Vagina (tissue), 2 donors: ENCODE results near the gene SPOP. TPM values are rescaled to one million over a fixed set of nuclear protein-coding genes. Genes with fewer than 3 reads are reported as not detected.

Experiments
- DNase-seq, 2 donors: peaks; one replicate each; pipeline ENCODE4 v3.0.0-alpha.2; 2017; ENCODE audit errors: extremely low spot score in 2 of 2
- H3K27ac ChIP-seq: fragments of 200-600 bp; sonication (generic); one replicate; pipeline ENCODE4 v1.5.1; 2019
- H3K27me3 ChIP-seq: fragments of 200-600 bp; sonication (generic); one replicate; pipeline ENCODE4 v1.5.1; 2019
- H3K36me3 ChIP-seq, 2 donors: fragments of 200-600 bp; sonication (generic); one replicate each; pipeline ENCODE4 v1.5.1; 2017 to 2019
- H3K4me1 ChIP-seq: fragments of 200-600 bp; sonication (generic); one replicate; pipeline ENCODE4 v1.5.1; 2019
- H3K4me3 ChIP-seq, 2 donors: fragments of 200-600 bp; sonication (generic); 1 replicate in 1 of 2; 2 replicates in 1 of 2; pipeline ENCODE4 v1.5.1; 2016 to 2019
- H3K9me3 ChIP-seq: fragments of 200-600 bp; sonication (generic); one replicate; pipeline ENCODE4 v1.5.1; 2019
- CTCF ChIP-seq, 3 experiments: fragments of 450-650 bp in 2 of 3; fragments of 200-600 bp in 1 of 3; sonication (generic) in 1 of 3; IDR thresholded peaks; one replicate each; pipeline ENCODE4 v1.5.1; 2017 to 2019; ENCODE audit warnings: antibody characterized with exemption in 3 of 3, mild to moderate bottlenecking in 2 of 3, moderate library complexity in 2 of 3
- POLR2A ChIP-seq, 2 donors: fragments of 450-650 bp; IDR thresholded peaks; one replicate each; pipeline ENCODE4 v1.6.1; 2017; ENCODE audit warnings: antibody characterized with exemption in 2 of 2, mild to moderate bottlenecking in 2 of 2, moderate library complexity in 2 of 2
- POLR2AphosphoS5 ChIP-seq, 2 donors: sonication (generic); formaldehyde crosslinking; IDR thresholded peaks; one replicate each; pipeline ENCODE4 v1.9.0; 2017; ENCODE audit warnings: antibody characterized with exemption in 2 of 2, mild to moderate bottlenecking in 2 of 2, low read depth in 1 of 2; ENCODE audit not compliant: insufficient read depth in 1 of 2
- intact Hi-C: fragments of 100-400 bp; cut with DNase I; formaldehyde crosslinking; loops from one replicate; pipeline ENCODE4 v1.15.1; 2023
- total RNA-seq: library from RNA; depleted of rRNA; stranded (reverse); fragments of >200 nt; gene quantifications from one replicate; pipeline ENCODE4 v1.2.3, GENCODE V29; 2016

The SPOP gene
- total RNA-seq, 1 donor from 2014 or later, result 87.2 TPM

- H3K9me3 ChIP-seq, result no peaks in the 10 kb centered on the region
- TF ChIP-seq CTCF (IDR thresholded peaks at IDR 0.05), result no peak
- TF ChIP-seq POLR2AphosphoS5 (IDR thresholded peaks at IDR 0.05; ENCODE audit: insufficient read depth in 1 of 2, low read depth in 1 of 2), result no peak
- no peak for TF ChIP-seq POLR2A (IDR thresholded peaks at IDR 0.05)
- peak overlapping the region; percentile 71 for H3K27ac ChIP-seq
- peaks cover 27% of the 10 kb centered on the region for H3K4me1 ChIP-seq
- no peak for DNase-seq
- intact Hi-C loops, result no loop called here
- no peaks in the 10 kb centered on the region for H3K27me3 ChIP-seq
- peaks cover 0 to 41% of the 10 kb centered on the region in 2 donors for H3K36me3 ChIP-seq
- H3K4me3 ChIP-seq, result no peak overlapping the region
Observed at GRCh38 chr17:49722066-49722465, 44.2 kb upstream of the SPOP start.

GRCh38 chr17:49717371-49717861, 39.5 kb upstream of the SPOP start:
- Histone ChIP-seq H3K4me1 (peaks cover 6% of the 10 kb centered on the region), H3K4me3 (no peak overlapping the region), H3K27me3 (no peaks in the 10 kb centered on the region), H3K36me3 (peaks cover 0 to 68% of the 10 kb centered on the region in 2 donors), H3K27ac (no peak overlapping the region), H3K9me3 (no peaks in the 10 kb centered on the region)
- intact Hi-C loops, result no loop called here
- TF ChIP-seq POLR2A (IDR thresholded peaks at IDR 0.05) (no peak), POLR2AphosphoS5 (IDR thresholded peaks at IDR 0.05; ENCODE audit: insufficient read depth in 1 of 2, low read depth in 1 of 2) (no peak), CTCF (IDR thresholded peaks at IDR 0.05) (no peak)
- DNase-seq, result no peak

- H3K27me3 ChIP-seq, result no peaks in the 10 kb centered on the region
- intact Hi-C loops, result no loop called here
- H3K4me1 ChIP-seq, result no peaks in the 10 kb centered on the region
- H3K9me3 ChIP-seq, result no peaks in the 10 kb centered on the region
- no peak for TF ChIP-seq POLR2AphosphoS5 (IDR thresholded peaks at IDR 0.05; ENCODE audit: insufficient read depth in 1 of 2, low read depth in 1 of 2)
- no peak for TF ChIP-seq POLR2A (IDR thresholded peaks at IDR 0.05)
- TF ChIP-seq CTCF (IDR thresholded peaks at IDR 0.05), result no peak
- no peak overlapping the region for H3K4me3 ChIP-seq
- no peak for DNase-seq
- no peak overlapping the region for H3K27ac ChIP-seq
- H3K36me3 ChIP-seq, result peaks cover 0 to 66% of the 10 kb centered on the region in 2 donors
Observed at GRCh38 chr17:49716668-49717364, 38.9 kb upstream of the SPOP start.

- H3K36me3 ChIP-seq, result peaks cover 0 to 60% of the 10 kb centered on the region in 2 donors
- no peaks in the 10 kb centered on the region for H3K9me3 ChIP-seq
- no peak for DNase-seq
- TF ChIP-seq POLR2A (IDR thresholded peaks at IDR 0.05) (no peak), POLR2AphosphoS5 (IDR thresholded peaks at IDR 0.05; ENCODE audit: insufficient read depth in 1 of 2, low read depth in 1 of 2) (no peak), CTCF (IDR thresholded peaks at IDR 0.05) (no peak)
- H3K27me3 ChIP-seq, result no peaks in the 10 kb centered on the region
- intact Hi-C loops, result no loop called here
- H3K4me3 ChIP-seq, result no peak overlapping the region
- no peak overlapping the region for H3K27ac ChIP-seq
- no peaks in the 10 kb centered on the region for H3K4me1 ChIP-seq
Observed at GRCh38 chr17:49715717-49716279, 37.9 kb upstream of the SPOP start.

GRCh38 chr17:49715216-49715615, 37.3 kb upstream of the SPOP start:
- Histone ChIP-seq H3K4me1 (no peaks in the 10 kb centered on the region), H3K27ac (no peak overlapping the region), H3K27me3 (no peaks in the 10 kb centered on the region), H3K4me3 (no peak overlapping the region), H3K36me3 (peaks cover 0 to 59% of the 10 kb centered on the region in 2 donors), H3K9me3 (no peaks in the 10 kb centered on the region)
- no peak for TF ChIP-seq POLR2A (IDR thresholded peaks at IDR 0.05)
- no peak for TF ChIP-seq POLR2AphosphoS5 (IDR thresholded peaks at IDR 0.05; ENCODE audit: insufficient read depth in 1 of 2, low read depth in 1 of 2)
- no peak for TF ChIP-seq CTCF (IDR thresholded peaks at IDR 0.05)
- intact Hi-C loops, result no loop called here
- DNase-seq, result no peak
